22Rv1 (cell line): ENCODE results near the gene DNM3.
A peak's percentile ranks its signal among the peaks of the same experiment; 100 is the strongest.

Experiments used
- H3K27ac ChIP-seq: fragments of 450-650 bp; 2 replicates; pipeline ENCODE4 v1.5.1; 2017
- CTCF ChIP-seq: fragments of 450-650 bp; IDR thresholded peaks from 2 replicates; pipeline ENCODE4 v1.5.1; 2017; ENCODE audit warnings: mild to moderate bottlenecking
- ZFX ChIP-seq: fragments of 450-650 bp; IDR thresholded peaks from 2 replicates; pipeline ENCODE4 v1.6.1; 2017; ENCODE audit warnings: antibody characterized with exemption, borderline replicate concordance

The DNM3 gene

GRCh38 chr1:172167796-172168596, 326.7 kb downstream of the DNM3 start:
- H3K27ac ChIP-seq: peak overlapping the region; percentile 0; the same call in 1 of the 2 replicates
- TF ChIP-seq ZFX: no peak
- TF ChIP-seq CTCF: no peak

GRCh38 chr1:172168597-172168872, 327.2 kb downstream of the DNM3 start:
- no peak for TF ChIP-seq ZFX
- TF ChIP-seq CTCF: no peak
- peak overlapping the region; percentile 0; the same call in 1 of the 2 replicates for H3K27ac ChIP-seq

GRCh38 chr1:172169836-172170235, 328.5 kb downstream of the DNM3 start:
- no peak for TF ChIP-seq CTCF
- no peak for TF ChIP-seq ZFX
- no peak overlapping the region for H3K27ac ChIP-seq

GRCh38 chr1:172172352-172172831, 331.1 kb downstream of the DNM3 start:
- H3K27ac ChIP-seq: no peak overlapping the region
- TF ChIP-seq CTCF (no peak), ZFX (no peak)

- TF ChIP-seq CTCF (no peak), ZFX (no peak)
- H3K27ac ChIP-seq: no peak overlapping the region
Measured at GRCh38 chr1:172176206-172176605, 334.9 kb downstream of the DNM3 start.

- H3K27ac ChIP-seq: no peak overlapping the region
- no peak for TF ChIP-seq ZFX
- TF ChIP-seq CTCF: no peak
Measured at GRCh38 chr1:172177849-172178248, 336.6 kb downstream of the DNM3 start.

GRCh38 chr1:172178886-172179285, 337.6 kb downstream of the DNM3 start:
- no peak for TF ChIP-seq CTCF
- TF ChIP-seq ZFX: no peak
- H3K27ac ChIP-seq: no peak overlapping the region
